Skin epidermis (tissue), 12 donors: ENCODE data around the gene SECISBP2.

Experiments used
- H3K27ac ChIP-seq, 21 experiments: fragments of 200-600 bp; sonication (generic) in 11 of 21; one replicate each; pipeline ENCODE4 v1.5.0; 2020; ENCODE audit warnings: mild to moderate bottlenecking in 3 of 21, inconsistent platforms in 2 of 21, moderate library complexity in 2 of 21
- H3K4me3 ChIP-seq, 7 experiments: fragments of 200-600 bp; sonication (generic) in 2 of 7; one replicate each; pipeline ENCODE4 v1.5.0; 2020; ENCODE audit warnings: inconsistent platforms in 2 of 7, mild to moderate bottlenecking in 2 of 7, moderate library complexity in 1 of 7

Gene SECISBP2

DNA sequence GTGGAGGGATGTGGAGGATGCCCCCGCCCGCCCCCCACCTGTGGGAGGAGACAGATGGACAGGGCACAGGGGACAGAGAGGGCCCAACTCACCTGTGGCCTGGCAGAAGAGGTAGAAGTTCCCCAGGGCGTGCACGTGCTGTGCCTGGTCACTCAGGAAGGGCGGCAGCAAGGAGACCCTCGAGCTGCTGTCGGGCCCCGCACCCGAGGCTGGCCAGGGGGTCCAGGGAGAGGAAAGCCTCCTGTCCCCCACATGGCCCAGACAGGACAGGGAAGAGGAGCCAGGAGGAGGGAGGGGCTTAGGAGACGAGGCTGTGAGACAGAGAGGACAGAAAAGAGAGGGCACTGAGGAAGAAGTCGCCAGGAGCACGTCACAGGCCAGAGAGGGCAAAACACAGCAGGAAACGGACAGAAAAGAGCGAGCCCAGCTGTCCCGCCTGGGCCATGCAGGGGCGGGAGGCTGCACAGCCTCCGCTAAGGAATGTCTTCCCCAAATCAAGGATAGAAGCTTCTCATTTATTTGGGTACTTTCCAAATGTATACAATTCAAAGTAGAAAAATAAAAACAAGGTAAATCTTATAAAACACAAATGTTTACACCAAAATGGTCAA, 58.5 kb downstream of the SECISBP2 start:
- Histone ChIP-seq H3K27ac (no peak overlapping the region), H3K4me3 (no peak overlapping the region)

DNA sequence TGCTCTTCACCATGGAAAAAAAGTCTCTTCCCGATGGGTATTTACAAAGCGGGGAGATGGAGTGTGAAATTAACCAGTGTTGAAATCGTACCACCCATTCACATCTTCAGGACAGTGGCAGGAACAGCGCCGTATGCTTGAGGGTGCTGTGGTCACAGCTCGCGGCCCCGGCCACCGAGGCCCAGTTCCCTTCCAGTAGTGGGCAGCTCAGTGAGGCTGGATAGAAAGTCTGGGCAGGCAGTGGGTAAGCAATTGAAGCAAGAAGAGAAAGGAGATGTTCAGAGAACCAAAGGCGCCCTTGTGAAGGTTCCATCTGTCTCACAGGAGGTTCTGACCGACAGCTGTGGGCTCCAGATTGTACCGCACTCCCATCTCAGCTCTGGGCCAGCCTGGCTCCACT, 59.1 kb downstream of the SECISBP2 start:
- H3K27ac ChIP-seq: no peak overlapping the region

DNA sequence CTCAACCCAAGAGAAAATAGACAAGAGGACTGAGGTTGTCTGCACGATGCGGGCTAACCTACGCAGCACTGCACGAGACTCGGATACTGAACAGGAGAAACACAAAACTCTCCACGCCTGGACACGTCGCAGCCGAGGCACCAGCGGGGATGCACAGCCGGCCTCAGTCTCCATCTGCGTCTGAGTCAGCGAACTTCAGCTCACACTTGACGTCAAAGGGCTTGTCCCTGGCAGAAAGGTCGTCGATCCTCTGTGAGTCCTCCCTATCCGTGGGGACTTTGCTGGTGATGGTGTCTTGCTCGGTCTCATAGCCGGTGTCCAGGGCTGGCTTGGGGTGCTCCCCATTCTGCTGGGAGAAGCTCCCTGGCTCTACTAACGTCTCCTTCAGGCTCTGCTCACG, 60.2 kb downstream of the SECISBP2 start:
- Histone ChIP-seq H3K4me3 (no peak overlapping the region), H3K27ac (no peak overlapping the region)

More for the DNA sequence above, 59.1 kb downstream of the SECISBP2 start:
- no peak overlapping the region for H3K4me3 ChIP-seq

DNA sequence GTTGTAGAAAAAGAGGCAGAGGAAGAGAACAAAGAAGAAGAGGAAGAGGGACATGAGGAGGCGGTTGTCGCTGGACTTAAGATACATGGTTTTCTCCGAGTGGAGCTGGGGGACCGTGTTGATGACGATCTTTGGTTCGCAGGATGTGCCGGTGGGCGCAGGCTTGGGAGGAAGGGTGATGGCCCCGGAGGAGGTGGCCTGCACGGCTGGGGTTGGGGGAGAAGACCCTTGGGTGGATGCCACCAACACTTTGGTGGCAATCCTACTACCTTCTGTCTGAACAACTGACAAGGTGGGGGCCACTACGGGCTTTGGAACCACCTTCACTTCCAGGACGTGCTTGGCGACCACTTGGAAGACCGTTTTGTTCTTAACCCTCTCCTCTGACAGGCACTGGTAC, 60.7 kb downstream of the SECISBP2 start:
- H3K4me3 ChIP-seq: no peak overlapping the region
- no peak overlapping the region for H3K27ac ChIP-seq

DNA sequence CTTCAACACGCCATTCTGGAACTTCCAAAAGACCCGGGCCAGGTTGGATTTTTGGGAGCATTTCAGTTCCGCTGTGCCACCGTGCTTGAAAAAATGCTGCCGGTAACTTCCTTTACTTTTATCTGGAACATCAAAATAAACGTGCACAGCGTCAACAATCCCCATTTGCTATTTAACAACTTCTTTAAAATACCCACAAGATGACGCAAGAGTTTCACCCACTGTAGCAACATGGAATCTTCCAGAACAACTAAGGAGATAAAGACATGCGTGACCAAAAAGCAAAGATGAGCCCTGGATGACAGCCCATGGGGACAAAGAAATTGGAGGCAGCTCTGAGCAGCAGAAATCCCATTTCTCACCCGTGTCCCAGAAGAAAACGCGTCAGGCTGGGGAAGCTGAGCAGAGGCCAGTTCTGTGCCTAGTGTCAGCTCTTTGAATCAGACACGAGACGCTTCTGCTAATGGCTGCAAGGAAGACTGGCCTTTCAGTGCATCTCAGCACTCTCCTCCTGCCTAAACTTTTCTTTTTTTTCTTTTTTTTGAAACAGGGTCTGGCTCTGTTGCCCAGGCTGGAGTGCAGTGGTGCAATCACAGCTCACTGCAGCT, 61.3 kb downstream of the SECISBP2 start:
- H3K27ac ChIP-seq: no peak overlapping the region
- no peak overlapping the region for H3K4me3 ChIP-seq

DNA sequence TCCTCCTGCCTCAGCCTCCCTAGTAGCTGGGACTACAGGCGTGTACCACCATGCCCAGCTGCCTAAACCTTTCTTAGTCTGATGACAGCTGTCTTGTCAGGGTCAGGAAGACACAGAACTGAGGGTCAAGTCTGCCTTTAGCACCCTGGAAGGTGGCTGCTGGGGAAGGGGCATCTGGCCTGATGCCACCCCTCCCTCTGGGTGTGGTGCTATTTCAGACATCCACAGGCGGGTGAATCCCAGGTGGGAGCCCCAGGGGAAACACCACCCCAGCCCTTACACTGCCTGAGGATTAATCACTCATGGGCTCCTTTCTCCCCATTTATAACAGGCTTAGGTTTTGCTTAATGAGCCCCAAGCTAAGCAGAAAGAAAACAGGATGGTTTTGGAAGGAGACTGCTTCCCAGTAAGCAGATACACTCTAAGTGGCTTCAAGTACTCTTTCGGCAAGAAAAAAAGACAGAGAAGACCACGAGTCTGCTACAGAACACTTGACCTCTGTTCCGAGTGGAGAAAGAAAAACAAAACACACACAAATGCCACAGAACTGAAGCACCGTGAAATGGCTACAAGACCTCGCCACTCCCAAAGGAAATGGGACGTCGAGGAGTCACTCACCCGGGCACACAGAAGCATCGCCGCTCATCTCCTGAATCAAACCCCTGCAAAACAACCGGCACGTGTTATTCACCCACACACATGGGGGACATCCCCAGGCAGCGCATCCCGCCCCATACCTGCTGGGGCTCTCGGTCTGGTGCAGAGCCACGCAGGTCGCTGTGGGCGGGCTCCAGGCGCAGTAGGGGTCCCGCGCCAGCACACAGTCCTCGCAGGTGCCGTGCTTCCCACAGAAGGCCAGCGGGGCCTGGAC, 62.4 kb downstream of the SECISBP2 start:
- no peak overlapping the region for H3K27ac ChIP-seq
- no peak overlapping the region for H3K4me3 ChIP-seq

DNA sequence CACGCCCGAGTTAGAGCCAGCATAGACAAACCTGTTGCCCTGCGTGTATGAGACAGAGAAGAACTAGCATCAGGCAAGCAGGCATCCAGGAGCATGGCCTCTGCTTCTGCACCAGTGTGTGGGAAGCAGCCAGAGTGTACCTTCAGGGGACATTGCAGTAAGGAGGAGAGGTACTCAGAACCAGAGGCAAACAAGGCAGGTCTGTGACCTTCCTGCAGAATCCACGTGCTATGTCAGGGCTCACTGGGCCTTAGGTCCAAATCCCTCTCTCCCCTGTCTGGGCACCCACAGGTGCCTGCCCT, 63.0 kb downstream of the SECISBP2 start:
- Histone ChIP-seq H3K27ac (no peak overlapping the region), H3K4me3 (no peak overlapping the region)

DNA sequence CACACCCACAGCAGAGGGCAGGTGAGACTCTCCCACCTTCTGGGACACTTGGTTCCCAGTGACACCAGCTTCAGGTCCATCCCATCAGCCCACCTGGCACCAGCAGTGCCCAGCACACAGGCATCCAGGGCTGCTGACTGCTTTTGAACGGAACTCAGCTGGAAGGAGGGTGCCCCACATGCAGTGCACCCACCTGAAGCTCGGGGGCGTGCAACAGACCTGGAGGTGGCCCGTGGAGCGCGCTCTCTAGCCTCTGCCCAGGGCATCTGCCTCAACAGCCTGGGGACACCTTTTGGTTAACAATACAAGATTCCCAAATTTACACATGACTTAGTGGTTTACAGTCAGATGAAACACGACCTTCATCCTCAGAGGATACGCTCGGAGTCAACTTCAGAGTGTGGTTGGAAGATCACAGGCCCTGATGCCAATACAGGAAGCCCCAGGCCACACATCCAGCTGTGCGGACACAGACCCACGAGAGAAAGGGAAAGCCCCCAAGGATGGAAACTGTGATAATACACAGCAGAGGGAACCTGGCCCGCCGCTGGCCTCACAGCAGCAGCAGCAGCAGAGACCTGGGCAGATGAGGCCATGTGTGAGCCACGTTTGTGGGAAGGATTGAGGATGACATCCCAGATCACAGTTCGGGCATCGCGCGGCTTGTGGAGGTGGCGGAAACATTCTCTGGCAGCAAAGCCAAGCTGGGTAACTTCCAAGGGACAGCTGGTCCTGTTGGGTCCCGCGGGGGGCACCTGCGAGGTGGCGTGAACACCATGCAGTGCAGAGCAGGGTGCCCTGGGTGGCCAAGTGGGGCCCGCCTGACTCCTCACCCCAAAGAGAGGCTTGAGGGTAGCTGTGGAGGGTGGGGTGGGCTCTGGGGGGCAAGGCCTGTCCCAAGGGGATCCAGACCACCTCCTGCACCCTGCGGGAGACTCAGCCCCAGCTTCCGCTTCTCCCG, 64.0 kb downstream of the SECISBP2 start:
- no peak overlapping the region for H3K4me3 ChIP-seq
- H3K27ac ChIP-seq: no peak overlapping the region

DNA sequence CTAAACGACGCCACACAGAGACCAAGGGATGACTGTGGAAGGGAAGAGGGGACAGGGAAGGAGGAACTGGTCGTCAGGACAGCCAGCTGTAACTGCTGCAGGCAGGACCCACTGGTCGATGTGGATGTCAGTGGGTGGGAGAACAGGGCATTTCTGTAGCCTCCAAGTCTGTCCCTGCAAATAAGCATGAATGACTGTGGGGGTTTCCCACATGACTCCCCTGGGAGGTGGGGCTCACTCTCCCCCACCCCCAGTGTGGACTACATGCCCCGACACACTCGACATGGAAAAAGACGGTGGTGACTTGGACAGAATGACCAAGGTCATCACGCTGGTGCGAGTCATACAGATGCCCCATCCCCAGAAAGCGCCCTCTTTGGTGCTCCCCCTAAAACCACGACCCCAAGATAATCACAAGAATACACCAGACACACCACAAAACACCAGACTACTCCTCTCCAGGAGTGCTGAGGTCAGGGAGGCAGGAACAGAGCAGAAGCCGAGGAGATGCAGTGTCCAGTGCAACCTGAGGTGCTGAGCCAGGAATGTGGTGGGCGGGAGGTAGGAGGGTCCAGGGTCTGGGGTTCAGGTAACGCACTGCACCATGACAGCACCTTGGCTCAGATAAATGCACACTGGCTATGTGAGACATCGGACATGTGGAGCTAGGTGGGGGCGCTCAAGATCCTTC, 64.9 kb downstream of the SECISBP2 start:
- Histone ChIP-seq H3K27ac (no peak overlapping the region), H3K4me3 (no peak overlapping the region)

DNA sequence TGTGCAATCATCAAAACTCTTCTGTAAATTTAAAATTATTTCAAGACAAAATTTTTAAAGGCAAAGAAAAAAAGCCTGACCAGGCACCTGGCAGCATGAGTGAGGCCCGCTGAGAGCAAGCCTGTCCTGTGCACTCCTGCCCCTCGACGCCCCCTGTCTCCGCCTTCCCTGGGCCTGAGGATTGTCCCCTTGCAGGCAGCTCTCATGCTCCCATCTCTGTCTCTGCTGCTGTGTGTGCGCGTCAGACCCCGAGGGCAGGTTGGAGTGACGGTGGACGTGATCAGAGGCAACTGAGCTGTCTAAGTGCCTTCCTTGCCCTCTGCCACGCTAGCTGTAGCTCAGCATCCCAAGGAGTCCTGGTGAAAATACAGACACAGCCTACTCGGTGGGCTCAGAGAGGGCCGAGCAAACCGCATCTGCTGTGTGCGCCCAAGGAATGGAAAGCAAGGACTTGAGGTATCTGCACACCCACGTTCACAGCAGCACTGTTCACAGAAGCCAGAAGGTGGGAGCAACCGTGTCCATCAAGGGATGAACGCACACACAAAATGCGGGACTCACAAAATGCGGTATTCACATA, 65.5 kb downstream of the SECISBP2 start:
- Histone ChIP-seq H3K27ac (no peak overlapping the region), H3K4me3 (no peak overlapping the region)

DNA sequence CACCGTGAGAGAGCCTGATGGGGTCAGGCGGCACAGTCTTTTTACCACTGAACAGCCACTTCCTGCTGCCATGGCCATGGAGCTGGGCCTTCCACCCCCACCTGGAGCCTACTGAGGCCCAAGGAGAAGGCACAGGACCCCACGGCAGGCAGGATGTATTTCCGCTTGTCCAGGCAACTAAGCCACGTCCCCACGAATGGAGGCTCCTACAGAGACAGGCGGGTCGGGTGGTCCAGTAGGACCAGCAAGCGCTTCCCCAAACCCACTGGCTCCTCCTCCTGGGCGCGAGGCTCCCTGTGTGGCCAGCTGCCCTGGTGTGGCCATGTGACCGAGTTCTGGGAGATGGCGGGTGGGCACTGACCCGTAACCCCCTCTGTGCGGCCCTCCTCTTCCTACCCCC, 66.5 kb downstream of the SECISBP2 start:
- Histone ChIP-seq H3K27ac (no peak overlapping the region), H3K4me3 (no peak overlapping the region)

DNA sequence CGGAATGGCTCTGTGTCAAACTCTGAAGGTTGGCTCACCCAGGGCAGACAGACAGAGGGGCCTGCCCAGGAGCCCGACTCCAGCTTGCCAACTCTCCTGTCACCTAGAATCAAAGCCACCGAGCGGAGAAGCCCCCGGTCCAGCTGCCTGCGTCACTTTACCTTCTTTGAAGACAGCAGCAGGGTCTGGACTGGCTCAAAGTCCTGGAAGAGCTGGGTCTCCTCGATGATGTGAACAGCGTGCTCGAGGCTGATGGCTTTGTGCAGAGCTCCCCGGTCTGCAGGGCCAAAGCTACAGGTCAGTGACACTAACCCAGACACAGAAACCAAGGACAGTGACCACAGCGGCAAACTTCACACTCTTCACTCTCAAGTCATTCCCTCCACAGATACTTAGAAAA, 67.9 kb downstream of the SECISBP2 start:
- H3K4me3 ChIP-seq: no peak overlapping the region
- H3K27ac ChIP-seq: peak overlapping the region in 2 of 21 experiments; percentile 16 to 74

DNA sequence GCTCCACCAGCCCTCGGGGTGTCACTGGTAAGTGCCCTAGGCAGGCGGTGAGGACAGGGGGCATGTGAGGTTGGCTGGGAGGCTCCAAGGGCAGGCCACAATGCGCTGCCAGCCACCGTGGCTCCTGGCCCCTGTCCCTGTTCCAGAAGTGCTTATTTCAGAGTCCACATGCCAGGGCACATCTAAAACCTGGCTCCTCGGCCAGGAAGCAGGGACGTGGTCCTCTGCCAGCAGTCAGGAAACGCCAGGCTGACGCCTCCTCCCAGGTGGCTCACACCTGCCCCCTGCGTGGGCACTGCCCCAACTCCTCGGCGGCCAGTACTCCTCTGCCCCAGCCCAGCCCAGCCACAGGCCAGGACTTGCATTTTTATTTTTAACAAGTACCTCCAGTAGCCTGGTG, 68.5 kb downstream of the SECISBP2 start:
- no peak overlapping the region for H3K4me3 ChIP-seq
- H3K27ac ChIP-seq: peak overlapping the region in 13 of 21 experiments; percentile 1 to 76 (median 52)

DNA sequence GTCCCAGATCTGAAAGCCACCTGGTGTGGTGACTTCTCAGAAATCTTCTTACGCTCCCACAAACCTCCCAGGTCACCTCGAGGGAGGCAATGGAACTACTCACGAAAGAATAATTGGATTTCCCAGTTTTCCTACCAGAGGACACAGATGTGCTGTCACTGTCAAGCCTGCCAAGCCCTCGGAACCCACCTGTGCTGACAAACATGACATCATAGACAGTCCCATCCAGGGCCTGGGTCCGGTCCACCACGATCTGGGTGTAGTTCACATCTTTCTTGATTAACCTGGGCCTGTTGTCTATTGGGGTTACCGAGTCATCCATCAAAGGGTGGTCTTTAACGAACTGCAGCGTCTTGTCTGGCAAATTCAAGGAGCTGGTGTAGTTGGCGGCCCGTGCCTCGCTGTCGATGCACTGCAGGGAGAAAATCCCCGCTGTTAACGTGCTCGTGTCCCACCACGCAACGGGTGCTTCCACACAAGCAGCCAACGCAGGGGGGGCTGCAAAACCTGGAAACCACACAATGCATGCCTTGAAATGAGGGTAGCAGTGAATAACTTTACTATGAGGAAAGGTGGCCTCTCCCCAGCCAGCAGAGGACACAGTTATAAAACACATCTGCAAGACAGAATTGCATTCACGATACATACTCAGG, 69.0 kb downstream of the SECISBP2 start:
- Histone ChIP-seq H3K4me3 (no peak overlapping the region), H3K27ac (peak overlapping the region in 17 of 21 experiments; percentile 1 to 76 (median 57))

DNA sequence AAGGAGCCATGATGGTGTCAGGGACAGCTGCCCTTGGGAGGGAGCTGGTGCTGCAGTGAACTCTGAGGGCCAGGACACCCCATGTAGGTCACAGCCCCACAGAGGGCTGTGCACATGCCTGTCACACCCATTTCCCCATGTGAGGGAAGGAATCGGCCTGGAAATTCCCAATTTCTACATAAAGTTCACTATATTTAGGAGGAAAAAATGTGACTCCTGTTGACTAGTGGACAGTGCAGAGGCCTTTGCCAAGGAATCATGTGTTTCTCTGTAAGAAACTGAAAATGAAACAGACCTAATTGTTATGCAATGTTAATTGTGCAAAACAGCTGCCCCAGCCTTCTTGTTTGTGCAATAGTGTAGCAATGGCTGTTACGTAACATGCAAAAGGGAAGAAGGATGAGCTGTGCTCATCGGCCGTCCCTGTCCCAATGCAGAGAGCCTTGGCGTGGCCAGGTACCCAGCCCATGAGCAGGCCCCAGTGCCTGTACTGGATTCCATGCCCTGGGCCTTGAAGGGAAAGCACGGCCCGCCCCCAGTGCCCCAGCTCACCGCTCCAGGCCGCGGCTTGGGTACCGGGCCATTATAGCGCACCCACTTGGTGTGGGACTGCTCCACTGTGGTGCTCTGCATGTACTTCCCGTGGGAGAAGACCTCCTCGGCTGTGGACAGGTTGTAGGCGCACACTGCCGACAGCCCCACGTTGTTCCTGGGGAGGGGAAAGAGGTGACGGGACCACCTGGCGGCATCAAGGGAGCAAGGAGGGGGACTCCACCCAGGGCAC, 70.0 kb downstream of the SECISBP2 start:
- Histone ChIP-seq H3K4me3 (no peak overlapping the region), H3K27ac (peak overlapping the region in 19 of 21 experiments; percentile 1 to 76 (median 57))

DNA sequence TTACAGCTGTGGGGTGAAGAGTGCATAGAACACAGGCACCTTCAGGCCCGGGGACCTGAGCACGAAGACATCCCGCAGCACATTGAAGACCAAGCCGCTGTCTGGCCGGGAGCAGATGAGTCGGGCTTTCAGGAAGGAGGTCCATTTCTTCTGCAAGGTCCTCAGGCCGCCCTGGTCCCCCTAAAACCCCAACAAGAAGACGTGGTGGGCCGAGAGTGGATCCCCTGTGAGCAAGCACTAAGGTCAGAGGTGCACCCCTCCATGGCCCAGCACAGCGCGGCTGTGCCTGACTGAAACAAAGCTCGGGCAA, 70.5 kb downstream of the SECISBP2 start:
- Histone ChIP-seq H3K4me3 (no peak overlapping the region), H3K27ac (peak overlapping the region in 14 of 21 experiments; percentile 4 to 76 (median 60))

DNA sequence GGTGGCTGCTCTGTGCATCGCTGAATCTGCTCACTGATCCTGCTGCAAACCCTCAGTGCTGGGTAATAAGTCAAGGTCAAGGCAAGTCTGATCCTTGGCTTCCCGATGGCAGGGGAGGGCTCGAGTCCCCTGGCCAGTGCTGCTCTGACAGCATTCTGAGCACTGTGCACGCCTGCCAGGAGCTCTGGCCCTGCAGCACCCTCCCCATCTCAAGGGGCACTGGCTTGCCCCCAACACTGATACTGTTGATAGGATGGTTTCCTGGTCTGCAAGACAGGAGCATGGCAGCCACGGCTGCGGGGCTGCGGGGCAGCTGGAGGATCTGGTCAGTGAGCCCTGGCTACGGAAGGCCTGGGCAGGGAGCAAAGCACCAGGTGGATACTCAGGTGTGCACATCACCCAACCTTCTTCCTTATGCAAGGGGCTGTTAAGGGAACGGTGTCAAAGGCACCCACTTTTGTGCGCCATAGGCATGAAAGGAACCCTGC, 71.8 kb downstream of the SECISBP2 start:
- H3K27ac ChIP-seq: peak overlapping the region in 2 of 21 experiments; percentile 10 to 30
- H3K4me3 ChIP-seq: no peak overlapping the region
